Inflammatory macrophage treated with lipopolysaccharide for 1 hour (primary cell): ENCODE data around the gene SPOCD1.
A peak's percentile ranks its signal among the peaks of the same experiment; 100 is the strongest.

Source experiments
- DNase-seq, 2 donors: peaks; one replicate each; pipeline ENCODE4 v3.0.0-alpha.2; 2020 to 2022

SPOCD1 gene

GRCh38 chr1:31769720-31770390 is 46.0 kb downstream of the SPOCD1 start:
- DNase-seq, result no peak

DNA sequence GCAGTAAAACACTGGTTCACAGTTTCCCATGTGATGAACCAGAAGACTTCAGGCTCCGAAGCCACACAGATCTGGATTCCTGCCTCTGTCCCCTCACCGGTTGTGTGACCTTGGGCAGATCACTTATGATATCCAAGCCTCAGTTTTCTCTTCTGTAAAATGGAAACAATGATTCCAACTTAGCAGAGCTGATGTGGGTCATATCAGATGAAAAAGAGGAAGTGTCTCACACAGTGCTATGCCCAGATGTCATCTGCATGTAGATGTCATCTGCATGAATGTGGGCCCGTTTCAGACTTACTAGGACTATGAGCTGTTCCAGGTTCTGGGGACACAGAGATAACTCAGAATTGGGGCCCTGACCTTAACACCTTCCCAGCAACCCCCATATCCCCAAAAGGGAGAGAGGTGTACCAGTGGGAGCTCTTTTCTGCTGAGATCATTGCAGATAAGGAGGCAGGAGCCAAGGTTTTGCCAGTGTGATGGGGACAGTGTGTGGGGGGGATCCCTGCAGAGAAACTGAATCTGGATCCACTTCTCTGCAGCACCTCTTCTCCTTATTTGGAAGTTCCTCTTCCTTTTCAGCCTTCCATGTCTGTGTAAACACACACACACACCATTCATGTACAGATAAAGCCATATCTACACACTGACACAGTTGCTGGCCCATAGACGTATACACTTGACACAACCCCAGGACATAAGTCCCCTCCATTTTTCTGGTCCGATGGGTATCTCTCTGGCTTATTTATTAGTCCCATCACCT is 46.7 kb downstream of the SPOCD1 start:
- peak; percentile 12 to 32 for DNase-seq

GRCh38 chr1:31768407-31768907 is 47.4 kb downstream of the SPOCD1 start:
- DNase-seq, result no peak

DNA sequence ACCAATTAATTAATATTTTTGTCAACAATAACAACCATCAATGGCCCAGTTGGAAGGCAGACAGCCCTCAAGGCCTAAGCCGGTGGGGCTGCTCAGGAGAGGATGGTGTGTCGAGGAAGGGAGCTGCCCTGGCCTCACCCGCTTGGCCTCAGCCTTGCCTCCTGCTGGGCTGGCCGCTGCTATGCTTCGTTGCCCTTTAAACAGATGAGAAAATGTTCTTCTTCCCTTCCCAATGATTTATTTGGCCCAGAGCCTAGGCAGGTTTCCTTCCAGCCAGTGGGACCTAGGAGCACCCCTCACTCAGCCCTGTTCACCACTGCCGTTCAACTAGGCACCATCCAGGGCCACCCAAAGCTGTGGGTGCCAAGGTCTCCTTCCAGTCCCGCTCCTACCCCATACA is 48.6 kb downstream of the SPOCD1 start:
- DNase-seq, result no peak

DNA sequence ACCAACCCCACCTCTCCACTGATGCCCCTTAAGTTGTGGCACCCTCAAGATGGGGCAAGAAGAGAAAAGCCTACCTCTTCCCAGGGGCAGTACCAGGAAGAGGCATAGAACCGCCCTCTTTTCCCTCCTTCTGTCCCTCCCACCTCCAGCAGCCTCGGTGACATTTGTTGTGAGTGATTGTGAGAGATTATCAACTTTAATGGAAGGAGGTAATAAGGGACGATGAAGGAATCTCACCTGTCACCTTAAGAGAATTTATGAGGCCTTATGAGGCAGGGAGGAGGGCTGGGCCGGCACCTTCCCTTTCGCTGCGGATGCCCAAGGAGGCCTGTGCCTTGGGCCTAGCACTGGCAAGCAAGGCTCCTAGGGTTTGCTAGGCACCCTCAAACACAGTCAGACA is 50.3 kb downstream of the SPOCD1 start:
- no peak for DNase-seq

GRCh38 chr1:31765041-31765467 is 50.8 kb downstream of the SPOCD1 start:
- DNase-seq, result no peak

GRCh38 chr1:31764312-31765040 is 51.3 kb downstream of the SPOCD1 start, which contains the start of gene ADGRB2:
Gene ADGRB2 (minus strand): TSS chr1:31764340. CDS start chr1:31757221, 7,119 bp downstream.
- DNase-seq, result no peak

- DNase-seq, result no peak
These were observed 52.0 kb downstream of the SPOCD1 start for GRCh38 chr1:31763671-31764311.

DNA sequence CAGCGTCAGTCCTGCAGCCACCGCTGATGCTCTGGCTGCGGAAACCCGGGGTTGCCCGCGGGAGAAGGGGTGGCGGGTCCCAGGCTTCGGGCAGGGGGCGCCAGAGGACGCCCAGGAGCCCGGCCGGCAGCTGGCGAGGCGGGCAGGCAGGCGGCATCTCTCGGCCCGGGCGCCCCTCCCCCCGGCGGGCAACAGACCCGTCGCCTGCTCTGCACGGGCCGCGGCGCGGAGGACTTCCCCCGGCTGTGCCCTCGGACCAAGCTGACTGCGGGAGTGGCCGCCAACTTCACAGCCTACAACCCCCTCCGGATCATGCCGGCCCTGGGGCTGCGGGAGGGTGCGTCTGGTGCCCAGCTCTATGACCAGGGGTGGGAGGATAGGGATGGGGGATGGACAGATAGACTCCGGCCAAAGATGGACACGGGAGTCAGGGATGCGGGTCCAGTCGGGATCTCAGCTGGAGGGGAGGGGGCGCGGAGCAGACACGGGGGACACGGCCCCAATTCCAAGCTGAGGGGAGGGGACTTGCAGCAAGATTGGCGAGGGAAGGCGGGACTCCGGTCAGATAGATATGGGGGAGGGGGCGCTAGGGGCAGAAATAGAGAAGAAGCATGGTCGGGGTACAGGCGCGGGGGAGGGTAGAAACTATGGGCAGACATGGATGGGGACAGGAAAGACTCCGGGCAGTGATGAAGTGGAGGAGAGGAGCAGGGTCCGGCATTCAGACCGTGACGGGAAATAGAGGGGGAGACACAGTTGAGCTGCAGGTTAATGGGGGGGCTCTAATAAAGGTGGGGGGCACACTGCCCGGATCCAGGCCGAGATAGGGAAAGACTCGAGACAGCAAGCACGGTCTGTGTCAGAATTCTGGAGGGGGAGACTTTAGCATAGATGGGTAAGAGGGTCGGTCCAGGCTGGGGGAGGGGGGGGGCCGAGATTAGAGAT is 52.8 kb downstream of the SPOCD1 start:
- DNase-seq, result peak in 1 of 2 donors; percentile 23

DNA sequence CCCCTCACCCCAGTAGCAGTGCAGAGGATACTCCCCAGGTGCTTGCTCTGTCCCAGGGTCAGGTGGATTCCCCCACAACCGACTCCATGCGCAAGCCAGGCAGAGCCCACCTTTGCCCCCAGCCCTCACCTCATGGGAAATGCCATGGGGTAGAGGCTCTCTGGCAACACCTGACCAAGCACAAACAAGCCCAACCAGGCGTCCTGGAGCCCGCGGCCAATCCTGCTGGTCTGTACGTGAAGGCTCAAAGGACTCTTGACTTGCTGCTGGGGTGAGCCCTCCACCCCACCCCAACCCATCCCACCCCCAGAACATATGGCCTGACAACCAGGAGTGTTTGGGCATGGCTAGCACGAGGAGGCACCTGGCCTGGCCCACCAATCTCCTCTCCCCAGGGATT is 53.5 kb downstream of the SPOCD1 start:
- no peak for DNase-seq

DNA sequence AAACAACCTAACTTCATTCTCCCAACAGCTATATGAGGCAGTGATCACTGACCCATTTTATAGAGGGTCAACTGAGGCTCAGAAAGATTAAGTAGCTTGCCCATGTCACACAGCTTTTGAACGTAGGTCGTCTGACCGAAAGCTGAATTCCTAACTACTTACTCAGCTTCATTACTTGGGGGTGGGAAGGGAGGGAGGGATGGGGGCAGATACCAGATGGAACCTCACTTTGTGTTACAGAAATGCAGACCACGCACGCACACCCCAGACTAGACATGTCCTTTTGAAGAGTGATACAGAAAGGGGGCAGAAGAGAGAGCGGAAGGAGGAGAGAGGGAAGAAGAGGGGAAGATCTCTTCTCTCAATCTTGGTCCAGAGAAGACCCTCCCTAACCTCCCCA is 53.9 kb downstream of the SPOCD1 start:
- no peak for DNase-seq

DNA sequence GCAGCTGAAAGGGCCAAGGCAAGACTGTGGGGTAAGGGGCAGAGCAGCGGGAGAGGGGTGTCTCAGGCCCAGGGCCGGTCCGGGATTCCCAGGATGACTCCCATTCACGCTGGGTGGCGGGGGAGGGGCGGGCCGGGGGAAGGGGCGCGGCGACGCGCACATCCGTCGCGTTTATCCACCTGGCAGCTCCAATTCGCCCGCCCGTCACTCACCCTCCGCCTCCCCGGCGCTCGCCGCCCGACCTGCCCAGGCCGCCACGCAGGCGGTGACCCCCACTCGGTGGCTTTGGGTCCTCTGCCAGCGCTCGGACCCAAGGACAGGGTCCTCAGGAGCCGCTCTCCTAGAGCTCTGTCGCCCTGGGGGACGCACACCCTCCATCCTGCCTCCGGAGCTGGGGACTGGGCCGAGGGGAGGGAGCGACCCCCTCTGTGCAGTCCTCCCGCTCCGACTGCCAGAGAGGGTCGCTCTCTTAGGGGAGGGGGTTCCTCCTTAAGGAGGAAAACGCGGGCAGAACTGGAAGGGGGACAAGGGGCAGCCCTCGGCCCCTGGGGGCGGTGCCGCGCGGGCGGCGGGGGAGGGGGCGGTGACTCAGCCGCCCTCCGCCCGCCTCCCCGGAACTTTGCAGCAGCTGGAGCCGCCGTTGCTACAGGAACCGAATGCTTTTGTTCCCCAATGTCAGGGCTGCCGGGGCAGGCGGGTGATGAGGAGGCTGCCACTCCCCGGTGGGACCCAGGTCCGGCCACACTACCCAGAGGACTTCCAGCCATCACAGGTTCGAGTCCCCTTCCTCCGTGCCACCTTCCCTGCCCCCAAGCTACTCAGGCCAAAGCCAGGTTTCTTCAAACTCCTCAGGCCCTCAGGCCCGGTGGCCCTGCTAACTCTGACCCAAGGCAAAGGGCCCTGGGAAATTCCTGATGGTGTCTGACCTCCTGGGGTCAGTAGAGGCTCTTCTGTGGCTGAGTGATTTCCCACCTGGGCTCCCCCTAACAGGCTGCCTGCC is 55.1 kb downstream of the SPOCD1 start:
- peak; percentile 27 to 53 for DNase-seq

DNA sequence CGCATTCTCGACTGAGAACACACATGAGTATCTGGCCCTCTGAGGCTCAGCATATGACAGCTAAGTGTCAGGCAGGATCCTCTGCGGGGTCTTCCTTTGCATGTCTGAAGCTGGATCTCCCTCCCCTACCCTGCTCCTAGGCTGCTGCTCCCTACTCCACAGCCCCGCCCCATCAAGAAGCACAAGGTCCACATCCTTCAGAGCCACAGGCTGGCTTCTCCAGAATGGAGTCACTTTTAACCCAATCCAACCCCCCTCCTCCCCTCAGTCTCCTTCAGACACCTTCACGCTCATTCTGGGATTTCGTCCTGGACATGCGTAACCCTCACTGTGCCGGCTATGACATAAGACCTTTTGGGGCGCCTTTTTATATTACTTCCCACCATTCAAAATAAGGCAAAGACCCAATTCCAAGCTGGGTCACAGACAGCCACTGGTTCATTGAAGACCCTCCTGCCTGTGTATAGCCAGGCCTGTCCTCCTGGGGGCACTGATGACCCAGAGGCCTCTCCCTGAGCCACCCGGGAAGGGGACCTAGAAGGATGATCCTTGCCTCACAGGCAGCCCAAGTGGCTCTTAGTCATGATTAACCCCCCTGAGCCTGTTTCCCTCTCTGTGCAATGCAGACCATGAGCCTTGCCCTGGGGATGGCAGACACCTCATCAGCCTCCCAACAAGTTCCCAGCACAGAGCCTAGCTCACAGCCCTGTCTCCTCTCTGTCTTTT is 56.4 kb downstream of the SPOCD1 start:
- DNase-seq, result peak in 1 of 2 donors; percentile 35

GRCh38 chr1:31758823-31759222 is 57.0 kb downstream of the SPOCD1 start:
- DNase-seq, result no peak

DNA sequence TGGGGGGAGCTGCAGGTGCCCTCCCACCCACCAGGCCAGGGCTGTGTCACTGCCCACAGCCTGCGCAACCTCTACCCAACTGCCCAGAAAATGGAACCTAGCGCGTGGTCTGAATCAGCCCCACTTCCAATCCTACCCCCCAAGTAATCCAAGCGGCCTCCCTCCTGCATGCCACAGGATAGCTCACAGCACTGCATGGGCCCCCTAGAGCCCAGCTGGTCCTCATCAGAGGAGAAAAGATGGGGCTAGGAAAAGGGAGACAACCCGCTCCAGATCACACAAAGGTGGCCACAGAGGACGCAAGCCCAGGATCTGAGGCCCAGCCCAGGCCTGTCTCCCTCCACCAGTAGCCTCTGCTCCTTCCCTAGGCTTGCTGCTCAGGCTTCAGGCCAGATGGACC is 57.8 kb downstream of the SPOCD1 start:
- DNase-seq, result no peak

DNA sequence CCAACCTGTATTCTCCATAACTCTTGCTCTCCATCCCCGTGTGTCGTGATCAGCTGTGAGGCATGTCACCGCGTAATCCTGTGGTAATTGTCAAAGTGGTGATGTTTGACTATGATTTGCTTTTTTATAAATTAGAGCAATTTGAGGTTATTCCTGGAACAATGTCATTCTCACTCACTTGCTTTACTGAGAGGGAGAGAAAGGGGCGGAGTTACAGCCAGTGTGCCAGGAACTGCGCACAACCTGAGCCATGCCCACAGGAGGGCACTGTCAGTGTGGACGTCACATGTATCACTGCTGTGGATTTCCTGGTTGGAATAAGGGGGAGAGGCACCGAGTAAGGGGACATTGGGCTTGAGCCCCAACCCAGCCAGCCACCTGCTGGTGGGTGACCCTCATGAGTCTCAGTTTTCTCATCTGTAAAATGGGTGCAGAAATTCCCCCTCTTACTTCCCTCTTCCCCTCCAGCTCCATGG is 58.6 kb downstream of the SPOCD1 start:
- no peak for DNase-seq

GRCh38 chr1:31756578-31756977 is 59.2 kb downstream of the SPOCD1 start:
- no peak for DNase-seq

DNA sequence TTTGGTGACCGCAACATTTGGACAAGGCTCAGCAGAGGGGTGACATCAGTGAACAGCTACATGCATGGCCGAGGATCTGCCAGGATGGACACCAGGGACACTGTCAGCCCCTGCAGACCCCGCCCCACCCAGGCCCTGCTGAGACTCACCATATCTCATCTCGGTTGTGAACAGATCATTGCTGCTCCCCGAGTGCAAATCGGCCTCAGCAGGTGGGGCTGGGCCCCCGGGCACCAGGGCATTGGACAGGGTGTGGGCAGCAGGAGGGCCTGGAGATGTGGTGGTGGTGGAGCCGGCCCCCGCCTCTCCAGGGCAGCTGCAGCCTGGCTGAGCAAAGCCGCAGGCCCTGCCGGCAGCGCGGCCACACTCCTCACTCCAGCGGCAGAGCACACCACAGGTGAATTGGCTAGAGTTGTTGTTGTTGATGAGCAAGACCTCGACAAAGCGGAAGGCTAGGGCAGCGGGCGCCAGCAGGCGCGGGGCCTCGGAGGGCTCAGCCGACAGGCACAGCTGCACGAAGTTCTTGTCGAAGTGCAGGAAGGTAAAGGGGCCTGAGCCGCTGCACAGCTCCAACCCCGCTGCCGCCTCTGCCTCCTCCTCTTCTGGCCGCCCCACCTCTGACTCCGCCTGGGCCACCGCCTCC is 59.9 kb downstream of the SPOCD1 start:
- no peak for DNase-seq

GRCh38 chr1:31755197-31755611 is 60.6 kb downstream of the SPOCD1 start:
- DNase-seq, result no peak
